Tibial nerve (tissue), 3 donors: ENCODE results near the gene GNAT1.

ENCODE experiments used
- CTCF ChIP-seq, 5 experiments: fragments of 200-600 bp in 3 of 5; fragments of 450-650 bp in 2 of 5; sonication (generic) in 3 of 5; IDR thresholded peaks; one replicate each; pipeline ENCODE4 v1.5.1; 2016 to 2019; ENCODE audit warnings: antibody characterized with exemption in 5 of 5, mild to moderate bottlenecking in 3 of 5, moderate library complexity in 2 of 5
- POLR2A ChIP-seq, 2 donors: fragments of 450-650 bp; IDR thresholded peaks; one replicate each; pipeline ENCODE4 v1.6.1; 2017; ENCODE audit warnings: antibody characterized with exemption in 2 of 2, mild to moderate bottlenecking in 2 of 2, moderate library complexity in 2 of 2

- no peak for TF ChIP-seq POLR2A (IDR thresholded peaks at IDR 0.05)
- TF ChIP-seq CTCF (IDR thresholded peaks at IDR 0.05): no peak
Observed at GRCh38 chr3:50158530-50159146, 32.8 kb upstream of the GNAT1 start.
